HG03575 (cell line): ENCODE results near the gene COL11A2.
"Not testable (repeated sequence)": the region's sequence is repeated elsewhere in the genome, so short reads cannot be mapped to it uniquely, and the experiment has no call there.

Experiments used
- ATAC-seq: cut with Tn5 transposase; IDR thresholded peaks from one replicate; pipeline ENCODE4 v1.9.1; 2021; ENCODE audit not compliant: unreplicated experiment, insufficient number of reproducible peaks, low FRiP score; ENCODE audit errors: extremely low read depth

The COL11A2 gene

GRCh38 chr6:33164176-33164575, 28.1 kb downstream of the COL11A2 start:
- no peak for ATAC-seq

GRCh38 chr6:33163540-33163939, 28.7 kb downstream of the COL11A2 start:
- ATAC-seq, result no peak

- no peak for ATAC-seq
Observed at GRCh38 chr6:33161354-33162331, 30.6 kb downstream of the COL11A2 start.

- ATAC-seq, result no peak
Observed at GRCh38 chr6:33160728-33161344, 31.4 kb downstream of the COL11A2 start.

- no peak for ATAC-seq
Observed at GRCh38 chr6:33160096-33160495, 32.2 kb downstream of the COL11A2 start.

- ATAC-seq, result no peak
Observed at GRCh38 chr6:33156964-33157363, 35.3 kb downstream of the COL11A2 start.

- no peak for ATAC-seq
Observed at GRCh38 chr6:33156561-33156960, 35.7 kb downstream of the COL11A2 start.

- ATAC-seq, result no peak
Observed at GRCh38 chr6:33154349-33154748, 37.9 kb downstream of the COL11A2 start.

- no peak for ATAC-seq
Observed at GRCh38 chr6:33151050-33151449, 41.2 kb downstream of the COL11A2 start.

- not testable (repeated sequence) for ATAC-seq
Observed at GRCh38 chr6:33150560-33150959, 41.7 kb downstream of the COL11A2 start.

- ATAC-seq, result no peak
Observed at GRCh38 chr6:33147807-33148666, 44.2 kb downstream of the COL11A2 start.

- no peak for ATAC-seq
Observed at GRCh38 chr6:33144373-33144772, 47.9 kb downstream of the COL11A2 start.

- no peak for ATAC-seq
Observed at GRCh38 chr6:33143113-33143770, 49.0 kb downstream of the COL11A2 start.

GRCh38 chr6:33142501-33143070, 49.7 kb downstream of the COL11A2 start:
- no peak for ATAC-seq

GRCh38 chr6:33140556-33140955, 51.7 kb downstream of the COL11A2 start:
- no peak for ATAC-seq

GRCh38 chr6:33139596-33140206, 52.6 kb downstream of the COL11A2 start:
- no peak for ATAC-seq

- ATAC-seq, result no peak
Observed at GRCh38 chr6:33136310-33136900, 55.9 kb downstream of the COL11A2 start.

GRCh38 chr6:33132081-33132524, 60.2 kb downstream of the COL11A2 start:
- ATAC-seq, result no peak
